Psoas muscle (tissue), 8 donors: ENCODE results near the gene IFI6. TPM values are rescaled to one million over a fixed set of nuclear protein-coding genes. Genes with fewer than 3 reads are reported as not detected.
"Not testable (repeated sequence)": the region's sequence is repeated elsewhere in the genome, so short reads cannot be mapped to it uniquely, and the experiment has no call there.

ENCODE experiments used
- ATAC-seq, 4 donors: fragments of 200-7000 bp; cut with Tn5 transposase; one replicate each; pipeline ENCODE4 v1.9.1; 2020; ENCODE audit warnings: moderate library complexity in 3 of 4, mild to moderate bottlenecking in 2 of 4
- DNase-seq, 2 donors: peaks; one replicate each; pipeline ENCODE4 v3.0.0-alpha.2; 2020
- H3K27ac ChIP-seq: fragments of 200-600 bp; one replicate; pipeline ENCODE4 v1.8.0; 2022
- H3K27me3 ChIP-seq, 3 donors: fragments of 200-600 bp in 1 of 3; one replicate each; pipeline versions ENCODE4 v1.6.1 to v1.8.0; 2013 to 2022; ENCODE audit warnings: low read length in 2 of 3, mild to moderate bottlenecking in 2 of 3, moderate library complexity in 1 of 3; ENCODE audit not compliant: insufficient read depth in 3 of 3
- H3K36me3 ChIP-seq, 2 donors: fragments of 200-600 bp in 1 of 2; one replicate each; pipeline versions ENCODE4 v1.6.1 to v1.8.0; 2013 to 2022; ENCODE audit warnings: low read depth in 1 of 2, mild to moderate bottlenecking in 1 of 2, moderate library complexity in 1 of 2; ENCODE audit not compliant: insufficient read depth in 1 of 2
- H3K4me1 ChIP-seq: fragments of 200-600 bp; one replicate; pipeline ENCODE4 v1.8.0; 2022
- H3K4me3 ChIP-seq: fragments of 200-600 bp; one replicate; pipeline ENCODE4 v1.8.0; 2022; ENCODE audit warnings: mild to moderate bottlenecking
- H3K9me3 ChIP-seq: fragments of 200-600 bp; one replicate; pipeline ENCODE4 v1.8.0; 2022
- CTCF ChIP-seq: fragments of 200-600 bp; IDR thresholded peaks from one replicate; pipeline ENCODE4 v1.8.0; 2022; ENCODE audit warnings: antibody characterized with exemption
- WGBS, 3 donors: extraction: QIAGEN DNeasy Blood & Tissue Kit; methylation state at CpG; one replicate each; pipeline versions ENCODE4 v1.1.6 to v1.1.7; 2013; 5-methylcytosine and 5-hydroxymethylcytosine counted together
- intact Hi-C, 2 donors: fragments of 100-400 bp; cut with DNase I; formaldehyde crosslinking; loops; one replicate each; pipeline versions ENCODE4 v1.11.0 to v1.14.2; 2022
- polyA plus RNA-seq, 3 donors: library from polyadenylated mRNA; stranded (reverse); fragments of 200-250 nt; gene quantifications; one replicate each; pipeline ENCODE4 v1.2.3, GENCODE V29; 2013
- total RNA-seq, 4 donors: library from RNA; stranded (reverse); fragmentation: NEBNext Ultra II Directional in 2 of 4; extraction: Animal tissue kit (Norgen Biotek cat#: 25700) in 2 of 4; gene quantifications; one replicate each; pipeline versions ENCODE4 v1.2.1 to v1.2.4, GENCODE V29; 2021 to 2023
- donor health status: healthy with polysubstance abuse.
- donor health status: DM: no; HTN: no; CAD: no; lungs with moderate emphysema.
- donor health status: Bipolar disorder and iron deficiency.
- donor health status: healthy.
- donor health status: DM: yes; HTN: yes; CAD: no.
- donor health status: DM: no; HTN: no; CAD: no.
- donor health status: DM: no; HTN: no; CAD: no.
- donor health status: DM: yes; HTN: yes; CAD: no.

Gene IFI6
- total and polyA plus RNA-seq, 7 donors, result 7.8 to 25.8 (median 18.6) TPM

- no peaks in the 10 kb centered on the region for H3K9me3 ChIP-seq
- no peak for TF ChIP-seq CTCF
- ATAC-seq, result no peak
- no peaks in the 10 kb centered on the region for H3K27me3 ChIP-seq
- H3K36me3 ChIP-seq, result no peaks in the 10 kb centered on the region
- peaks cover 11% of the 10 kb centered on the region for H3K4me1 ChIP-seq
- H3K27ac ChIP-seq, result no peak overlapping the region
- H3K4me3 ChIP-seq, result no peak overlapping the region
- intact Hi-C loops, result no loop called here
- WGBS, 3 donors, result 83 to 95% (median 91%) methylated on average over 5 of the region's 5 CpGs
- no peak for DNase-seq
Measured at GRCh38 chr1:27644369-27645070, 27.5 kb downstream of the IFI6 start.

GRCh38 chr1:27643600-27644368 lies 28.2 kb downstream of the IFI6 start:
- H3K36me3 ChIP-seq, result no peaks in the 10 kb centered on the region
- no peak overlapping the region for H3K4me3 ChIP-seq
- H3K4me1 ChIP-seq, result peaks cover 8% of the 10 kb centered on the region
- H3K27ac ChIP-seq, result no peak overlapping the region
- TF ChIP-seq CTCF, result peak; percentile 63
- intact Hi-C loops, result no loop called here
- peak; percentile 62 to 80 (median 74) for ATAC-seq
- DNase-seq, result peak; percentile 57 to 71
- 44 to 59% (median 50%) methylated on average over 13 of the region's 13 CpGs for WGBS, 3 donors
- no peaks in the 10 kb centered on the region for H3K27me3 ChIP-seq
- no peaks in the 10 kb centered on the region for H3K9me3 ChIP-seq

- intact Hi-C loops, H3K36me3 ChIP-seq, H3K4me1 ChIP-seq, DNase-seq, H3K9me3 ChIP-seq, ATAC-seq, H3K27me3 ChIP-seq, H3K4me3 ChIP-seq, H3K27ac ChIP-seq: not testable (repeated sequence)
- 80 to 89% (median 87%) methylated on average over 9 of the region's 9 CpGs for WGBS, 3 donors
Measured at GRCh38 chr1:27640514-27640913, 31.5 kb downstream of the IFI6 start.

GRCh38 chr1:27638805-27639204 lies 33.2 kb downstream of the IFI6 start:
- no peaks in the 10 kb centered on the region for H3K4me1 ChIP-seq
- no peak for ATAC-seq
- no peak for DNase-seq
- H3K27ac ChIP-seq, result no peak overlapping the region
- H3K4me3 ChIP-seq, result no peak overlapping the region
- H3K36me3 ChIP-seq, result no peaks in the 10 kb centered on the region
- WGBS, 3 donors, result 98% methylated on average over 2 of the region's 2 CpGs
- intact Hi-C loops, result no loop called here
- H3K27me3 ChIP-seq, result peaks cover 0 to 7% (median 7%) of the 10 kb centered on the region in 3 donors
- TF ChIP-seq CTCF, result no peak
- H3K9me3 ChIP-seq, result no peaks in the 10 kb centered on the region

GRCh38 chr1:27638047-27638734 lies 33.8 kb downstream of the IFI6 start:
- no peak for TF ChIP-seq CTCF
- intact Hi-C loops, result no loop called here
- DNase-seq (no peak), ATAC-seq (no peak)
- Histone ChIP-seq H3K27me3 (peaks cover 0 to 13% (median 7%) of the 10 kb centered on the region in 3 donors), H3K9me3 (no peaks in the 10 kb centered on the region), H3K4me1 (no peaks in the 10 kb centered on the region), H3K27ac (no peak overlapping the region), H3K36me3 (no peaks in the 10 kb centered on the region), H3K4me3 (no peak overlapping the region)
- WGBS, 3 donors, result 67 to 75% (median 68%) methylated on average over 5 of the region's 5 CpGs
